ENCODE data around the gene PARP6.

DNA sequence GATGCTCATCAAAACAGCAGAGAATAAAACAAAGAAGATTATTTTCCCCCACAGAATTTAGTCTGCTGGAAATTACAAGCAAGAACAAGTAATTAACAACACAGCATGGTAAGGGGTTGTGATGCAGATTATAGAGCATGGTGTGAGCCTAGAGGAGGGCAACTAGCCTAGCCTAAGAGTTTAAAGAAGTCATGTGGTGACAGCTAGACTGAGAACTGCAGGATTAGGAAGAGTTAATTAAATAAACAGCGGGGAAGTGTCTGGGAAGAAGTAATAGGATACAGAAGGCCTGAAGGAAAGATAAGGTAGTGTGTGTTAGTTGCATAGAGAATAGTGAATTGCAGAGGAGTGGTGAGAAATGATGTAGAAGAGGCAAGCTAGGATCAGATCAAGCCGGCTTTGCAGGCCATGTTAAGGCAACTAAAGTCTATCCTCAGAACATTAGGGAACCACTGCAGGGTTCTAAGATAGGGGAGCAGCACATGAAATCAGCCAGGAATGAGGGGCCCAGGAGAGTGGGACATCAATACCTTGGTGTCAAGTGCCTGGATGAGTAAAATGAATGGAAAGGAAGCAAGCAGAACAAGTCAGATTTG is 29.5 kb downstream of the PARP6 start:
- TF ChIP-seq, protein P1, sequence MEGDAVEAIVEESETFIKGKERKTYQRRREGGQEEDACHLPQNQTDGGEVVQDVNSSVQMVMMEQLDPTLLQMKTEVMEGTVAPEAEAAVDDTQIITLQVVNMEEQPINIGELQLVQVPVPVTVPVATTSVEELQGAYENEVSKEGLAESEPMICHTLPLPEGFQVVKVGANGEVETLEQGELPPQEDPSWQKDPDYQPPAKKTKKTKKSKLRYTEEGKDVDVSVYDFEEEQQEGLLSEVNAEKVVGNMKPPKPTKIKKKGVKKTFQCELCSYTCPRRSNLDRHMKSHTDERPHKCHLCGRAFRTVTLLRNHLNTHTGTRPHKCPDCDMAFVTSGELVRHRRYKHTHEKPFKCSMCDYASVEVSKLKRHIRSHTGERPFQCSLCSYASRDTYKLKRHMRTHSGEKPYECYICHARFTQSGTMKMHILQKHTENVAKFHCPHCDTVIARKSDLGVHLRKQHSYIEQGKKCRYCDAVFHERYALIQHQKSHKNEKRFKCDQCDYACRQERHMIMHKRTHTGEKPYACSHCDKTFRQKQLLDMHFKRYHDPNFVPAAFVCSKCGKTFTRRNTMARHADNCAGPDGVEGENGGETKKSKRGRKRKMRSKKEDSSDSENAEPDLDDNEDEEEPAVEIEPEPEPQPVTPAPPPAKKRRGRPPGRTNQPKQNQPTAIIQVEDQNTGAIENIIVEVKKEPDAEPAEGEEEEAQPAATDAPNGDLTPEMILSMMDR (conservative IDR thresholded peaks at IDR 0.05) = no peak
- no peak for TF ChIP-seq ZFX (IDR thresholded peaks at IDR 0.05)

All from C4-2B (cell line).